Gastroesophageal sphincter (tissue), 4 donors: ENCODE measurements around the gene NPC2. TPM values are rescaled to one million over a fixed set of nuclear protein-coding genes. Genes with fewer than 3 reads are reported as not detected.
A peak's percentile ranks its signal among the peaks of the same experiment; 100 is the strongest.

Experiments used
- ATAC-seq: fragments of 150-250 bp; one replicate; pipeline ENCODE4 v1.9.1; 2016; ENCODE audit warnings: mild to moderate bottlenecking, moderate library complexity
- H3K27ac ChIP-seq, 4 donors: fragments of 200-600 bp; sonication (generic) in 3 of 4; 1 replicate in 3 of 4; 2 replicates in 1 of 4; pipeline ENCODE4 v1.5.1; 2016 to 2019
- H3K27me3 ChIP-seq: fragments of 200-600 bp; sonication (generic); one replicate; pipeline ENCODE4 v1.5.1; 2019
- H3K36me3 ChIP-seq, 2 donors: fragments of 200-600 bp; sonication (generic); one replicate each; pipeline ENCODE4 v1.5.1; 2019; ENCODE audit warnings: control low read depth in 1 of 2
- H3K4me1 ChIP-seq, 3 donors: fragments of 200-600 bp; sonication (generic); 1 replicate in 2 of 3; 2 replicates in 1 of 3; pipeline ENCODE4 v1.5.1; 2016 to 2019; ENCODE audit warnings: control low read depth in 2 of 3
- H3K4me3 ChIP-seq, 2 donors: fragments of 200-600 bp; sonication (generic); one replicate each; pipeline ENCODE4 v1.5.1; 2019; ENCODE audit warnings: mild to moderate bottlenecking in 1 of 2, moderate library complexity in 1 of 2
- H3K9me3 ChIP-seq, 3 donors: fragments of 200-600 bp; sonication (generic); one replicate each; pipeline ENCODE4 v1.5.1; 2017 to 2019; ENCODE audit warnings: control low read depth in 2 of 3
- EP300 ChIP-seq: sonication (generic); formaldehyde crosslinking; IDR thresholded peaks from one replicate; pipeline ENCODE4 v1.6.1; 2017; ENCODE audit warnings: antibody characterized with exemption, mild to moderate bottlenecking
- POLR2A ChIP-seq, 2 donors: fragments of 450-650 bp; IDR thresholded peaks; one replicate each; pipeline ENCODE4 v1.6.1; 2017; ENCODE audit warnings: antibody characterized with exemption in 2 of 2, mild to moderate bottlenecking in 2 of 2, moderate library complexity in 1 of 2
- POLR2AphosphoS5 ChIP-seq: sonication (generic); formaldehyde crosslinking; IDR thresholded peaks from one replicate; pipeline ENCODE4 v1.6.1; 2017; ENCODE audit warnings: antibody characterized with exemption
- WGBS, 2 donors: methylation state at CpG; one replicate each; pipeline ENCODE4 v1.1.5; 2018; ENCODE audit warnings: low coverage in 1 of 2; 5-methylcytosine and 5-hydroxymethylcytosine counted together
- total RNA-seq, 4 donors: library from RNA; depleted of rRNA; stranded (reverse); fragments of >200 nt; gene quantifications; one replicate each; pipeline ENCODE4 v1.1.0, GENCODE V29; 2016
- TF ChIP-seq, protein P1 (sequence below), 4 experiments: fragments of 200-600 bp in 2 of 4; fragments of 450-650 bp in 2 of 4; sonication (generic) in 1 of 4; IDR thresholded peaks; one replicate each; pipeline ENCODE4 v1.5.1; 2017 to 2019; ENCODE audit warnings: antibody characterized with exemption in 4 of 4, mild to moderate bottlenecking in 2 of 4, moderate library complexity in 2 of 4

Gene NPC2
- total RNA-seq, 4 donors from 2014 or later, result 81.9 to 302 (median 227) TPM

DNA sequence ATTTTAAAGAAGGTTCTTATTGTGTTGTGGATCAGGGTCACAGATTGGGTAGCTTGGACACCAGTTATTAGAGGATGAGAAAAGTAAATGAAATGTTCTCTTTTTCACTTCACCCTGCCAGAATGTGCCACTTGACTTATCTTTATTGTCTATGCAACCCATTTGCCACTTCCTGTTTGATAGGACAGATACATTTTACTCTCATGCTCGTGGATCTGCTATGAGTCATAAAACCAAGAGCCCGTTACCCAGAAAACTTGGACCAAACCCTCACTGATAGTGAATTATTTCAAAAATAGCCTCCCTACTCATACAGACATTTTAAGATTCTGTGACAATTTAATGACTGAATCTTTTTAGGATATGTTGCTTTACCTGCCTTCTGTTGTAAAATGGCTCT lies 2.3 kb upstream of the NPC2 start:
- H3K4me3 ChIP-seq, result no peak overlapping the region
- 26 to 40% methylated on average over 2 of the region's 2 CpGs for WGBS, 2 donors
- no peaks in the 10 kb centered on the region for H3K27me3 ChIP-seq
- ATAC-seq, result no peak
- H3K4me1 ChIP-seq, result peaks cover 6 to 40% (median 7%) of the 10 kb centered on the region in 3 donors
- H3K36me3 ChIP-seq, result peaks cover 0 to 25% of the 10 kb centered on the region in 2 donors
- no peak overlapping the region for H3K27ac ChIP-seq
- no peaks in the 10 kb centered on the region for H3K9me3 ChIP-seq
- TF ChIP-seq, protein P1, sequence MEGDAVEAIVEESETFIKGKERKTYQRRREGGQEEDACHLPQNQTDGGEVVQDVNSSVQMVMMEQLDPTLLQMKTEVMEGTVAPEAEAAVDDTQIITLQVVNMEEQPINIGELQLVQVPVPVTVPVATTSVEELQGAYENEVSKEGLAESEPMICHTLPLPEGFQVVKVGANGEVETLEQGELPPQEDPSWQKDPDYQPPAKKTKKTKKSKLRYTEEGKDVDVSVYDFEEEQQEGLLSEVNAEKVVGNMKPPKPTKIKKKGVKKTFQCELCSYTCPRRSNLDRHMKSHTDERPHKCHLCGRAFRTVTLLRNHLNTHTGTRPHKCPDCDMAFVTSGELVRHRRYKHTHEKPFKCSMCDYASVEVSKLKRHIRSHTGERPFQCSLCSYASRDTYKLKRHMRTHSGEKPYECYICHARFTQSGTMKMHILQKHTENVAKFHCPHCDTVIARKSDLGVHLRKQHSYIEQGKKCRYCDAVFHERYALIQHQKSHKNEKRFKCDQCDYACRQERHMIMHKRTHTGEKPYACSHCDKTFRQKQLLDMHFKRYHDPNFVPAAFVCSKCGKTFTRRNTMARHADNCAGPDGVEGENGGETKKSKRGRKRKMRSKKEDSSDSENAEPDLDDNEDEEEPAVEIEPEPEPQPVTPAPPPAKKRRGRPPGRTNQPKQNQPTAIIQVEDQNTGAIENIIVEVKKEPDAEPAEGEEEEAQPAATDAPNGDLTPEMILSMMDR (IDR thresholded peaks at IDR 0.05), result no peak
- no peak for TF ChIP-seq POLR2A (IDR thresholded peaks at IDR 0.05)
- no peak for TF ChIP-seq EP300
- no peak for TF ChIP-seq POLR2AphosphoS5

GRCh38 chr14:74493343-74494261 lies 497 bp upstream of the NPC2 start, which contains the start of gene ISCA2:
Gene ISCA2 (plus strand): TSS chr14:74493765. CDS start chr14:74493775, 10 bp downstream.
- Histone ChIP-seq H3K36me3 (peaks cover 0 to 13% of the 10 kb centered on the region in 2 donors), H3K27ac (peak within 1 kb of the TSS; percentile 87 to 95 (median 91)), H3K4me3 (peak within 1 kb of the TSS; percentile 83 to 90), H3K4me1 (peaks cover 6 to 56% (median 7%) of the 10 kb centered on the region in 3 donors), H3K9me3 (no peaks in the 10 kb centered on the region), H3K27me3 (no peaks in the 10 kb centered on the region)
- TF ChIP-seq POLR2AphosphoS5, result no peak
- TF ChIP-seq POLR2A (IDR thresholded peaks at IDR 0.05), result peak; percentile 19 to 34
- peak; percentile 96 for ATAC-seq
- 0% methylated on average over 10 of the region's 73 CpGs; no CpG with 5 or more reads in 1 of the 2 donors for WGBS, 2 donors

GRCh38 chr14:74491956-74492775 lies 939 bp downstream of the NPC2 start:
- Histone ChIP-seq H3K36me3 (peaks cover 0 to 17% of the 10 kb centered on the region in 2 donors), H3K4me1 (peaks cover 6 to 60% (median 7%) of the 10 kb centered on the region in 3 donors), H3K9me3 (no peaks in the 10 kb centered on the region), H3K27ac (peak overlapping the region; percentile 87 to 95 (median 91)), H3K27me3 (no peaks in the 10 kb centered on the region), H3K4me3 (peak overlapping the region; percentile 83 to 90)
- no peak for TF ChIP-seq POLR2AphosphoS5
- TF ChIP-seq EP300, result no peak
- TF ChIP-seq, protein P1 (IDR thresholded peaks at IDR 0.05), result peak in 1 of 4 experiments; percentile 15
- no peak for ATAC-seq
- WGBS, 2 donors, result 8 to 16% methylated on average over 15 to 20 of the region's 20 CpGs

DNA sequence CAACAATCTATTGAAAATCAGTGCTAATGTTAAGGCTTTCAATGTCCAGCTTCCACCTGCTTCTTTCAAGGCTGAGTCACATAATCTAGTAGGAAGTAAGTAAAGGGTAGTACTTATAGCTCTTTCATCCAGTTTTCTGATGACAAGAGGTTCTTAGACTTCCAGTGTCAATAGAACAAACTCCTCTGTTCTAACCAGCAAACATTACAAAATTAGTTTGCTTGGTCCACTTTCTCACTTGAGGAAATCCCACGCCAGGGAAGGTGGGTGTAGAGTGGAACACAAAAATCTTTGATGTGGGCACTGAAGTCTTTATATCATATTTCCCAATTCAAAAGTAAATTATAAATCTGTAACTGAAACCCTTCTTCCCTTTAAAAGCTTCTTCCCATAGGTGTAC lies 2.6 kb downstream of the NPC2 start:
- Histone ChIP-seq H3K9me3 (no peaks in the 10 kb centered on the region), H3K36me3 (peaks cover 0 to 17% of the 10 kb centered on the region in 2 donors), H3K4me1 (peaks cover 6 to 58% (median 7%) of the 10 kb centered on the region in 3 donors), H3K27ac (no peak overlapping the region), H3K4me3 (no peak overlapping the region), H3K27me3 (no peaks in the 10 kb centered on the region)
- WGBS, 2 donors, result 83 to 100% methylated on average over 1 of the region's 1 CpG
- ATAC-seq, result no peak
- TF ChIP-seq, protein P1 (IDR thresholded peaks at IDR 0.05), result no peak
- TF ChIP-seq POLR2AphosphoS5 (no peak), EP300 (no peak), POLR2A (IDR thresholded peaks at IDR 0.05) (no peak)

DNA sequence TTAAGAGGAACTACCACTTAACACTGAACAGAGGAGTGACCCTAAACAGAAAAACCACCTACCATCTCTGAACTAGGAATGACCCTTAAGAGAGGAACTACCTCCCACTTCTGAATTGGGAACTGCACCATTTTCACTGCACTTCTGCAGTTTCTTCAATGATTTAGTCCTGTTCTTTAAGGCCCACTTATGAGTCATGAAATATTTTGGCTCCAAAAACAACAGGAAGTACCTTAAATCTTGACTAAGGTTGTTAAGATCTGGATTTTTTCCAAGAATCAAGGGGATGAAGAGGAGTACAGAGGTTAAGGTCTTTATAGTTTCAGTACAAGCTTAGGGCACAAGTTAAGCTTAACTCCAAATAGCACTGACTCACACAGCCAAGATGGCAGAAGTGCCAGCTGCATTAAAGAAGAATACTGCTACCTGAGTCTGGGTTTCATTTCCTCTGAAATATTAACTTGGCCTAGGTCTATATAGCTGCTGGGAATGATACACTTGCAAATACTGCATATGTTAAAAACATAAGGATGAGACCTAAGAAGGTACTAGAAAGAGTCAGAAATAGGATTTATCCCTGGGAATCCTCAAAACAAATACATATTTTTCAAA lies 4.2 kb downstream of the NPC2 start:
- ATAC-seq, result no peak
- no peak for TF ChIP-seq EP300
- TF ChIP-seq, protein P1 (IDR thresholded peaks at IDR 0.05), result no peak
- TF ChIP-seq POLR2AphosphoS5, result no peak
- TF ChIP-seq POLR2A (IDR thresholded peaks at IDR 0.05), result no peak
- H3K4me1 ChIP-seq, result peaks cover 0 to 42% (median 0%) of the 10 kb centered on the region in 3 donors
- H3K27ac ChIP-seq, result no peak overlapping the region
- peaks cover 0 to 28% of the 10 kb centered on the region in 2 donors for H3K36me3 ChIP-seq
- no peaks in the 10 kb centered on the region for H3K27me3 ChIP-seq
- H3K4me3 ChIP-seq, result no peak overlapping the region
- no peaks in the 10 kb centered on the region for H3K9me3 ChIP-seq
